Hepatocyte (in vitro differentiated cells): ENCODE measurements around the gene ABHD17A.

Source experiments
- EZH2 ChIP-seq: fragments of 200-600 bp; sonication (generic); IDR thresholded peaks from 2 replicates; pipeline ENCODE4 v1.6.1; 2016; ENCODE audit warnings: antibody characterized with exemption, mild to moderate bottlenecking, borderline replicate concordance
- EZH2phosphoT487 ChIP-seq: fragments of 200-600 bp; sonication (generic); IDR thresholded peaks from one replicate; pipeline ENCODE4 v1.6.1; 2018; ENCODE audit warnings: antibody characterized with exemption, mild to moderate bottlenecking, low read depth, moderate library complexity; ENCODE audit not compliant: unreplicated experiment, severe bottlenecking
- TF ChIP-seq, protein P1 (sequence below): fragments of 200-600 bp; sonication (generic); IDR thresholded peaks from 2 replicates; pipeline ENCODE4 v1.5.1; 2016; ENCODE audit warnings: antibody characterized with exemption, mild to moderate bottlenecking; ENCODE audit not compliant: poor library complexity

DNA sequence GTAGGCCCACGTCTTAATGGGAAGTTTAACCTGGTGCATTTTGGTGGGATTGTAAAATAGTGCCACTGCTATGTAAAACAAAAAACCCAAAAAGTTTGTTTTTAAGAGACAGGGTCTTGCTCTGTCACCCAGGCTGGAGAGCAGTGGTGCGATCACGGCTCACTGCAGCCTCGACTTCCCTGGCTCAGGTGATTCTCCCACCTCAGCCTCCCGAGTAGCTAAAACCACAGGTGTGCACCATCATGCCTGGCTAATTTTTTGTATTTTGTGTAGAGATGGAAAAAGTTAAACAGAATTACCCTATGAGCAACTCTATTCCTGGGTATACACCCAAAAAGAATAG lies 36.2 kb downstream of the ABHD17A start:
- TF ChIP-seq, protein P1, sequence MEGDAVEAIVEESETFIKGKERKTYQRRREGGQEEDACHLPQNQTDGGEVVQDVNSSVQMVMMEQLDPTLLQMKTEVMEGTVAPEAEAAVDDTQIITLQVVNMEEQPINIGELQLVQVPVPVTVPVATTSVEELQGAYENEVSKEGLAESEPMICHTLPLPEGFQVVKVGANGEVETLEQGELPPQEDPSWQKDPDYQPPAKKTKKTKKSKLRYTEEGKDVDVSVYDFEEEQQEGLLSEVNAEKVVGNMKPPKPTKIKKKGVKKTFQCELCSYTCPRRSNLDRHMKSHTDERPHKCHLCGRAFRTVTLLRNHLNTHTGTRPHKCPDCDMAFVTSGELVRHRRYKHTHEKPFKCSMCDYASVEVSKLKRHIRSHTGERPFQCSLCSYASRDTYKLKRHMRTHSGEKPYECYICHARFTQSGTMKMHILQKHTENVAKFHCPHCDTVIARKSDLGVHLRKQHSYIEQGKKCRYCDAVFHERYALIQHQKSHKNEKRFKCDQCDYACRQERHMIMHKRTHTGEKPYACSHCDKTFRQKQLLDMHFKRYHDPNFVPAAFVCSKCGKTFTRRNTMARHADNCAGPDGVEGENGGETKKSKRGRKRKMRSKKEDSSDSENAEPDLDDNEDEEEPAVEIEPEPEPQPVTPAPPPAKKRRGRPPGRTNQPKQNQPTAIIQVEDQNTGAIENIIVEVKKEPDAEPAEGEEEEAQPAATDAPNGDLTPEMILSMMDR, result no peak
- TF ChIP-seq EZH2 (no peak), EZH2phosphoT487 (no peak)
